A673 (cell line): ENCODE results near the gene SPINK4.

Experiments
- EZH2 ChIP-seq: fragments of 200-600 bp; sonication (generic); IDR thresholded peaks from 2 replicates; pipeline ENCODE4 v1.6.1; 2017; ENCODE audit warnings: borderline replicate concordance, low read depth, mild to moderate bottlenecking, mixed read lengths, antibody characterized with exemption, low read length; ENCODE audit not compliant: poor library complexity, severe bottlenecking
- TF ChIP-seq, protein P1 (sequence below): fragments of 300-800, 200-600 bp; sonication (generic); conservative IDR thresholded peaks from 2 replicates; pipeline ENCODE4 v1.5.1; 2017; ENCODE audit warnings: low read depth, mild to moderate bottlenecking, antibody characterized with exemption, low read length, moderate library complexity, mixed read lengths

DNA sequence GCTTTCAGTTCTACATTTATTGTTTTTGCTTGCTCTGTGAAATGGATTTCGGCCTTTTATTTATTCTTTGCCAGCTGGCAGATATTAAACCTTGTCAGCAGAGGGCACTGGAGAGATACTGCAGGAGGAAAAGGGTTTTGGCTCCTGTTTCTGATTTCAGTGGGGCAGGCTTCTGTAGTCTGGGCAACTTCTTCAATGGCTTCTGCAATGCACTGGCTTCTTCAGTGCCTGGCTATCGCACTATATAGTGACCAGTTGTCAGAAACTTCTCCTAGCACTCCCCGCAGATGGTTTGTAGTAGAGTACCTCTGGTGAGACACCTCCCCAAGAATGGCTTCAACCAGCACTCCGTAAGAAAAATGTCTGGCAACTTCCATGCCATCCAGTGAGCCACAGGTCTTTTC, 47.1 kb downstream of the SPINK4 start:
- TF ChIP-seq, protein P1, sequence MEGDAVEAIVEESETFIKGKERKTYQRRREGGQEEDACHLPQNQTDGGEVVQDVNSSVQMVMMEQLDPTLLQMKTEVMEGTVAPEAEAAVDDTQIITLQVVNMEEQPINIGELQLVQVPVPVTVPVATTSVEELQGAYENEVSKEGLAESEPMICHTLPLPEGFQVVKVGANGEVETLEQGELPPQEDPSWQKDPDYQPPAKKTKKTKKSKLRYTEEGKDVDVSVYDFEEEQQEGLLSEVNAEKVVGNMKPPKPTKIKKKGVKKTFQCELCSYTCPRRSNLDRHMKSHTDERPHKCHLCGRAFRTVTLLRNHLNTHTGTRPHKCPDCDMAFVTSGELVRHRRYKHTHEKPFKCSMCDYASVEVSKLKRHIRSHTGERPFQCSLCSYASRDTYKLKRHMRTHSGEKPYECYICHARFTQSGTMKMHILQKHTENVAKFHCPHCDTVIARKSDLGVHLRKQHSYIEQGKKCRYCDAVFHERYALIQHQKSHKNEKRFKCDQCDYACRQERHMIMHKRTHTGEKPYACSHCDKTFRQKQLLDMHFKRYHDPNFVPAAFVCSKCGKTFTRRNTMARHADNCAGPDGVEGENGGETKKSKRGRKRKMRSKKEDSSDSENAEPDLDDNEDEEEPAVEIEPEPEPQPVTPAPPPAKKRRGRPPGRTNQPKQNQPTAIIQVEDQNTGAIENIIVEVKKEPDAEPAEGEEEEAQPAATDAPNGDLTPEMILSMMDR: peak; percentile 80
- TF ChIP-seq EZH2: no peak
